COLO668 (cell line): ENCODE measurements around the gene CES4A.
A peak's percentile ranks its signal among the peaks of the same experiment; 100 is the strongest.
"Not testable (repeated sequence)": the region's sequence is repeated elsewhere in the genome, so short reads cannot be mapped to it uniquely, and the experiment has no call there.

Source experiments
- DNase-seq: peaks from one replicate; lab custom pipeline; 2025; ENCODE audit not compliant: unreplicated experiment; lab: John Stamatoyannopoulos, UW

The CES4A gene

GRCh38 chr16:66988197-66988788 lies at the start of gene CES4A:
CES4A (plus strand) TSS chr16:66988589; CDS start chr16:66988773, 184 bp downstream.
- no peak for DNase-seq

- no peak for DNase-seq
Observed at GRCh38 chr16:66939366-66939765, 49.0 kb upstream of the CES4A start.

- DNase-seq: no peak
Observed at GRCh38 chr16:66940236-66940635, 48.2 kb upstream of the CES4A start.

- DNase-seq: no peak
Observed at GRCh38 chr16:66942981-66943380, 45.4 kb upstream of the CES4A start.

GRCh38 chr16:66943426-66944053 lies 44.8 kb upstream of the CES4A start:
- no peak for DNase-seq

GRCh38 chr16:66944054-66944441 lies 44.3 kb upstream of the CES4A start:
- DNase-seq: no peak

GRCh38 chr16:66944971-66945370 lies 43.4 kb upstream of the CES4A start:
- not testable (repeated sequence) for DNase-seq

- DNase-seq: no peak
Observed at GRCh38 chr16:66945939-66946338, 42.5 kb upstream of the CES4A start.

- no peak for DNase-seq
Observed at GRCh38 chr16:66946541-66946940, 41.8 kb upstream of the CES4A start.

GRCh38 chr16:66946974-66947301 lies 41.5 kb upstream of the CES4A start:
- no peak for DNase-seq

- peak; percentile 79 for DNase-seq
Observed at GRCh38 chr16:66947302-66948065, 40.9 kb upstream of the CES4A start.

GRCh38 chr16:66948134-66948836 lies 40.1 kb upstream of the CES4A start:
- DNase-seq: peak; percentile 12

- DNase-seq: no peak
Observed at GRCh38 chr16:66948837-66949225, 39.6 kb upstream of the CES4A start.

GRCh38 chr16:66949472-66949871 lies 38.9 kb upstream of the CES4A start:
- DNase-seq: no peak

GRCh38 chr16:66950437-66950836 lies 38.0 kb upstream of the CES4A start:
- DNase-seq: no peak

GRCh38 chr16:66950971-66951790 lies 37.2 kb upstream of the CES4A start:
- no peak for DNase-seq

- peak; percentile 5 for DNase-seq
Observed at GRCh38 chr16:66952430-66953110, 35.8 kb upstream of the CES4A start.

- DNase-seq: peak; percentile 9
Observed at GRCh38 chr16:66953462-66954096, 34.8 kb upstream of the CES4A start.

- DNase-seq: peak; percentile 76
Observed at GRCh38 chr16:66954097-66954659, 34.2 kb upstream of the CES4A start.
